ENCODE results near the gene AGRP. TPM values are rescaled to one million over a fixed set of nuclear protein-coding genes. Genes with fewer than 3 reads are reported as not detected.

Gene AGRP
- total RNA-seq, 1 experiment from 2014 or later = not detected

DNA sequence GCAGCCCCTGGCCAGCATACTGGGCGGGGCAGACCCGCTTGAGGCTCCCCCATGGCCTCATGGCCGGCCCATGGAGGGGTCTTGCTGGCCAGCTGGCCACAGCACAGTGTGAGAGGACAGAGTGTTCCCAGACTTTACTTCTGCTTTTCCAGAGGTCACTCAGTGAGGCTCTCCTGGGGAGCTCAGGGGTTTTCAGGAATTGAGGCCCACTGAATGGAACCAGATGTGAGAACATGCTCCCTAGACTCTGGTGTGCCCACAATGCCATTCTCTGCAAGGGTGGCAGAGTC, 23.5 kb downstream of the AGRP start:
- H3K27ac Mint-ChIP-seq (ENCODE audit: unreplicated experiment) = no peak overlapping the region
- no peak overlapping the region for H3K4me3 Mint-ChIP-seq (ENCODE audit: unreplicated experiment)
- intact Hi-C loops (cut with micrococcal nuclease; ENCODE audit: unreplicated experiment) = no loop called here
- H3K9me3 Mint-ChIP-seq (ENCODE audit: unreplicated experiment) = no peaks in the 10 kb centered on the region
- H3K27me3 Mint-ChIP-seq (ENCODE audit: insufficient read depth, unreplicated experiment) = no peaks in the 10 kb centered on the region
- no peaks in the 10 kb centered on the region for H3K4me1 ChIP-seq
- BruUV-seq (replicated peaks) = no TSS peak
- POLR2A ChIA-PET = no interaction called here
- H3K36me3 Mint-ChIP-seq (ENCODE audit: insufficient read depth, unreplicated experiment) = peaks cover 8% of the 10 kb centered on the region
- no peaks in the 10 kb centered on the region for H3K4me1 Mint-ChIP-seq (ENCODE audit: low read depth, unreplicated experiment)
- TF ChIP-seq, protein P1, sequence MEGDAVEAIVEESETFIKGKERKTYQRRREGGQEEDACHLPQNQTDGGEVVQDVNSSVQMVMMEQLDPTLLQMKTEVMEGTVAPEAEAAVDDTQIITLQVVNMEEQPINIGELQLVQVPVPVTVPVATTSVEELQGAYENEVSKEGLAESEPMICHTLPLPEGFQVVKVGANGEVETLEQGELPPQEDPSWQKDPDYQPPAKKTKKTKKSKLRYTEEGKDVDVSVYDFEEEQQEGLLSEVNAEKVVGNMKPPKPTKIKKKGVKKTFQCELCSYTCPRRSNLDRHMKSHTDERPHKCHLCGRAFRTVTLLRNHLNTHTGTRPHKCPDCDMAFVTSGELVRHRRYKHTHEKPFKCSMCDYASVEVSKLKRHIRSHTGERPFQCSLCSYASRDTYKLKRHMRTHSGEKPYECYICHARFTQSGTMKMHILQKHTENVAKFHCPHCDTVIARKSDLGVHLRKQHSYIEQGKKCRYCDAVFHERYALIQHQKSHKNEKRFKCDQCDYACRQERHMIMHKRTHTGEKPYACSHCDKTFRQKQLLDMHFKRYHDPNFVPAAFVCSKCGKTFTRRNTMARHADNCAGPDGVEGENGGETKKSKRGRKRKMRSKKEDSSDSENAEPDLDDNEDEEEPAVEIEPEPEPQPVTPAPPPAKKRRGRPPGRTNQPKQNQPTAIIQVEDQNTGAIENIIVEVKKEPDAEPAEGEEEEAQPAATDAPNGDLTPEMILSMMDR (IDR thresholded peaks at IDR 0.05; ENCODE audit: insufficient read depth in 1 of 2, low read depth in 1 of 2, low read length in 1 of 2, severe bottlenecking in 1 of 2, unreplicated experiment in 1 of 2) = no peak
- no peaks in the 10 kb centered on the region for H3K9me3 ChIP-seq
- DNase-seq = no peak
- no peaks in the 10 kb centered on the region for H3K27me3 ChIP-seq (replicated peaks; ENCODE audit: control insufficient read depth, insufficient read depth, low read length)
- CTCF ChIA-PET = no interaction called here
- no peak overlapping the region for H3K4me3 ChIP-seq (ENCODE audit: low read depth, low read length)
- H3K36me3 ChIP-seq (ENCODE audit: control insufficient read depth, insufficient read depth, low read length) = no peaks in the 10 kb centered on the region

DNA sequence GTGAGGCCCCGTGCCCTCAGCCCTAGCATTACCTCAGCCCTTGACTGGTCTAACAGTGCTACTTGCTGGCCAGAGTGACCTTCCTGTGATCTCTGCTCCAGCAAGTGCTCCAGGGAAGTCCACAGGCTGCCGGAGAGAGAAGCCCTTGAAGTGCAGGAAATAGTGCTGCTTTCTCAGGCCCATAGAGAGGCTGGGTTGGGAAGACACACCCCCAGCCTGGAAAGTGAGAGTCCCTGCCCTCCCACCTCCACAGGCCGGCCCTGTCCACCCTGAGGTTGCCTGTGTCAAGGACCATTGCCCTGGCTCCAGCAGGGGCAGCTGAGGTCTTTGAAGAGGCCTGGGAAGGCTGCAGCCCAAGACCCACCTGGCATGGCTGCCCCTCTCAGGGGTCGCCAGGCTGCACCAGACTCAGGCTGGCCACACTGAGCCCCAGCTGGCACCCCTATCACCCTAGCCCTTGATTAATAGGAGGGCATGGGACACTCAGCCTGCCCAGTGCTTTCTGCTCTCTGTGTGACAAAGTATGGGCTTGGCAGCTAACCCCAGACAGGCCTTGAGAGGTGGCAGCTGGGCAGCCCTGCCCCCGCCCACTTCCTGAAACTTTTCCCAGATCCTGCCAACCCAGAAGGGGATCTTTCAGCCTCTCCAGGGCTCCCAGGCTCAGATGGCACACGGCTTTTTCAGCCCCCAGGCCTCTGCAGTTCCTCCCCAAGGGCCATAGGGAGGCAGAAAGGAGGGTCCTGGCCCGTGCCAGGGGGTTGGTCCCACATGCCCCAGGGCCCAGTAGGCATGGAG, 24.1 kb downstream of the AGRP start:
- intact Hi-C loops (cut with micrococcal nuclease; ENCODE audit: unreplicated experiment) = no loop called here
- no TSS peak for BruUV-seq (replicated peaks)
- no peak overlapping the region for H3K27ac Mint-ChIP-seq (ENCODE audit: unreplicated experiment)

DNA sequence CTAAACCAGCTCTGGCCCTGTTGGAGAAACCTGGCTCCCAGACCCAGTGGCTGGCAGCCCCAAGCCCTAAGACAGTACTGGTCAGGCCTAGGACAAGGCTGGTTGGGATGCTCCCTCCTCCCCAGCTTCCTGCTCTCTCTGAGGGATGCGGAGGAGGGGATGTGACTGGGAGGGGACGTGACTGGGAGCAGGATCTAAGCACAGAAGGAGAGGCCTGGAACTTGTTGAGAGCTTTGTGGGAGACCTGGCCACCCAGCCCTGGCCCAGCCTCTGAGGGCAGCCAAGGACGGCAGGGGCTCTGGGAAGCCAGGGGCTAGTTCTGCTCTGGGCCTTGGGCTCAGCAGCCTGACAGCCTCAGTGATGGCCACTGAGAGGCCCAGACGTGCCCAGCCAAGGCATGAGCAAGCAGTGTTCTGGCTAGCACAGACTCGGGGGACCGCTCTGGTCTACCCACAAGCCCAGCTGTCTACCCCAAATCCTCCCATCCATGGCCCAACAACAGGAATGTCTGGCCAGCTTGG, 25.2 kb downstream of the AGRP start:
- CTCF ChIA-PET = interaction anchor here (0.7 to 2.0 kb wide), 2 partner anchors 27 to 30 kb away, joined by 3 to 8 read pairs; partner anchors contain the start of gene HSD11B2
- no peak overlapping the region for H3K27ac Mint-ChIP-seq (ENCODE audit: unreplicated experiment)
- peaks cover 8% of the 10 kb centered on the region for H3K36me3 Mint-ChIP-seq (ENCODE audit: insufficient read depth, unreplicated experiment)
- H3K4me1 Mint-ChIP-seq (ENCODE audit: low read depth, unreplicated experiment) = no peaks in the 10 kb centered on the region
- no TSS peak for BruUV-seq (replicated peaks)
- no peaks in the 10 kb centered on the region for H3K27me3 Mint-ChIP-seq (ENCODE audit: insufficient read depth, unreplicated experiment)
- TF ChIP-seq, protein P1 (IDR thresholded peaks at IDR 0.05; ENCODE audit: insufficient read depth in 1 of 2, low read depth in 1 of 2, low read length in 1 of 2, severe bottlenecking in 1 of 2, unreplicated experiment in 1 of 2) = no peak
- Histone ChIP-seq H3K27me3 (replicated peaks; ENCODE audit: control insufficient read depth, insufficient read depth, low read length) (no peaks in the 10 kb centered on the region), H3K9me3 (no peaks in the 10 kb centered on the region), H3K4me1 (no peaks in the 10 kb centered on the region), H3K36me3 (ENCODE audit: control insufficient read depth, insufficient read depth, low read length) (no peaks in the 10 kb centered on the region), H3K4me3 (ENCODE audit: low read depth, low read length) (no peak overlapping the region)
- H3K4me3 Mint-ChIP-seq (ENCODE audit: unreplicated experiment) = no peak overlapping the region
- H3K9me3 Mint-ChIP-seq (ENCODE audit: unreplicated experiment) = no peaks in the 10 kb centered on the region
- POLR2A ChIA-PET = no interaction called here
- DNase-seq = no peak
- intact Hi-C loops (cut with micrococcal nuclease; ENCODE audit: unreplicated experiment) = no loop called here

More for the DNA sequence above, 24.1 kb downstream of the AGRP start:
- CTCF ChIA-PET = no interaction called here
- Histone ChIP-seq H3K4me3 (ENCODE audit: low read depth, low read length) (no peak overlapping the region), H3K36me3 (ENCODE audit: control insufficient read depth, insufficient read depth, low read length) (no peaks in the 10 kb centered on the region), H3K9me3 (no peaks in the 10 kb centered on the region), H3K4me1 (no peaks in the 10 kb centered on the region), H3K27me3 (replicated peaks; ENCODE audit: control insufficient read depth, insufficient read depth, low read length) (no peaks in the 10 kb centered on the region)
- TF ChIP-seq, protein P1 (IDR thresholded peaks at IDR 0.05; ENCODE audit: insufficient read depth in 1 of 2, low read depth in 1 of 2, low read length in 1 of 2, severe bottlenecking in 1 of 2, unreplicated experiment in 1 of 2) = no peak
- H3K36me3 Mint-ChIP-seq (ENCODE audit: insufficient read depth, unreplicated experiment) = peaks cover 8% of the 10 kb centered on the region
- no peaks in the 10 kb centered on the region for H3K27me3 Mint-ChIP-seq (ENCODE audit: insufficient read depth, unreplicated experiment)
- H3K4me3 Mint-ChIP-seq (ENCODE audit: unreplicated experiment) = no peak overlapping the region
- H3K9me3 Mint-ChIP-seq (ENCODE audit: unreplicated experiment) = no peaks in the 10 kb centered on the region
- DNase-seq = no peak
- H3K4me1 Mint-ChIP-seq (ENCODE audit: low read depth, unreplicated experiment) = no peaks in the 10 kb centered on the region
- POLR2A ChIA-PET = no interaction called here

Measured in Caco-2 (cell line).